Measurements from ENCODE around the gene SKAP1.

DNA sequence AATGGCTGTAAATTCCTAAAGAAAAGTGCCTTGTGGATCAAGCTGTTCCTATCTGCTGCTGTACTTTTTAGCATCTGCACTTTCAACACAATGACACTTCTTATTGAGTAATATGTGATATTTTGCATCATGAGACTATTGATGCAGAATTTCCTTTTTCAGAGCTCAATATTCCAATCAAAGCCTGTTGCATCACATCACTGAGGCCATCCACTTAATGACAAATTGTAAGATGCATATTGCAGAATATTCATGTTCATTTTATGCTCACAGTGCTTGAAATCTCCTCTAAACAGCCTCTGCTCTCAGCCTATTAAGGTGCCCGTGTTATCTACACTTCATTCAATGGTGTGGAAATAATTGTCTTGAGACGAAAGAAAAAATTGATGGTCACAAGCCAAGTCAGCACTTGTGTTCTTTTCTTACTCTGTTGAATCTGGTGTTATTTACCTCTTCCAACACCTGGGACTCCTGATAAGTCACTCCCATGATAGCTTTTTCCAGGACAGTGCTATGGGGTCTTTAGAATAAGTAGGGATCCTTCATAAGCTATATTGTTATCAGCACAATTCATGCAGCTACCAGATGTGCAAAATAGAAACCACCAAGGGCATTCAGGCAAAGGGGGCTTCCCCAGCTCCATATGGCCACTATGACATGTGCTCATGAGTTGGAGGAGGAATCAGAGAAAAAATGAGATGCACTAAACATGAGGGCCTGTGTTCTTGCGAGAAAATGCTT, 9.3 kb upstream of the SKAP1 start:
- TF ChIP-seq, protein P1, sequence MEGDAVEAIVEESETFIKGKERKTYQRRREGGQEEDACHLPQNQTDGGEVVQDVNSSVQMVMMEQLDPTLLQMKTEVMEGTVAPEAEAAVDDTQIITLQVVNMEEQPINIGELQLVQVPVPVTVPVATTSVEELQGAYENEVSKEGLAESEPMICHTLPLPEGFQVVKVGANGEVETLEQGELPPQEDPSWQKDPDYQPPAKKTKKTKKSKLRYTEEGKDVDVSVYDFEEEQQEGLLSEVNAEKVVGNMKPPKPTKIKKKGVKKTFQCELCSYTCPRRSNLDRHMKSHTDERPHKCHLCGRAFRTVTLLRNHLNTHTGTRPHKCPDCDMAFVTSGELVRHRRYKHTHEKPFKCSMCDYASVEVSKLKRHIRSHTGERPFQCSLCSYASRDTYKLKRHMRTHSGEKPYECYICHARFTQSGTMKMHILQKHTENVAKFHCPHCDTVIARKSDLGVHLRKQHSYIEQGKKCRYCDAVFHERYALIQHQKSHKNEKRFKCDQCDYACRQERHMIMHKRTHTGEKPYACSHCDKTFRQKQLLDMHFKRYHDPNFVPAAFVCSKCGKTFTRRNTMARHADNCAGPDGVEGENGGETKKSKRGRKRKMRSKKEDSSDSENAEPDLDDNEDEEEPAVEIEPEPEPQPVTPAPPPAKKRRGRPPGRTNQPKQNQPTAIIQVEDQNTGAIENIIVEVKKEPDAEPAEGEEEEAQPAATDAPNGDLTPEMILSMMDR (IDR thresholded peaks at IDR 0.05), result no peak
- TF ChIP-seq POLR2A (IDR thresholded peaks at IDR 0.05), result no peak

Data from heart left ventricle (tissue), 13 donors.